Neutrophil (primary cell): ENCODE results near the gene TMX1.
A peak's percentile ranks its signal among the peaks of the same experiment; 100 is the strongest.

Source experiments
- H3K27ac ChIP-seq: fragments of 200-600 bp; sonication (generic); 2 replicates; pipeline ENCODE4 v1.5.1; 2016; ENCODE audit warnings: mild to moderate bottlenecking, moderate library complexity
- H3K27me3 ChIP-seq: fragments of 200-600 bp; sonication (generic); 2 replicates; pipeline ENCODE4 v1.6.0; 2016; ENCODE audit warnings: mild to moderate bottlenecking
- H3K36me3 ChIP-seq: fragments of 200-600 bp; sonication (generic); 2 replicates; pipeline ENCODE4 v1.5.1; 2017
- H3K4me1 ChIP-seq, 2 experiments: fragments of 200-600 bp in 1 of 2; sonication (generic) in 1 of 2; 1 replicate in 1 of 2; 2 replicates in 1 of 2; pipeline versions ENCODE4 v1.5.1 to v1.6.1; 2013 to 2016; ENCODE audit warnings: low read depth in 1 of 2, low read length in 1 of 2, mild to moderate bottlenecking in 1 of 2, moderate library complexity in 1 of 2; ENCODE audit not compliant: control insufficient read depth in 1 of 2, insufficient read depth in 1 of 2
- H3K4me3 ChIP-seq, 2 experiments: fragments of 200-600 bp in 1 of 2; sonication (generic) in 1 of 2; 1 replicate in 1 of 2; 2 replicates in 1 of 2; pipeline ENCODE4 v1.5.1; 2013 to 2016; ENCODE audit warnings: low read depth in 1 of 2, low read length in 1 of 2, mild to moderate bottlenecking in 1 of 2, moderate library complexity in 1 of 2
- H3K9me3 ChIP-seq: fragments of 200-600 bp; sonication (generic); 2 replicates; pipeline ENCODE4 v1.5.1; 2016
- TF ChIP-seq, protein P1 (sequence below): fragments of 200-600 bp; sonication (generic); IDR thresholded peaks from 2 replicates; pipeline ENCODE4 v1.5.1; 2016; ENCODE audit warnings: antibody characterized with exemption

The TMX1 gene, protein sequence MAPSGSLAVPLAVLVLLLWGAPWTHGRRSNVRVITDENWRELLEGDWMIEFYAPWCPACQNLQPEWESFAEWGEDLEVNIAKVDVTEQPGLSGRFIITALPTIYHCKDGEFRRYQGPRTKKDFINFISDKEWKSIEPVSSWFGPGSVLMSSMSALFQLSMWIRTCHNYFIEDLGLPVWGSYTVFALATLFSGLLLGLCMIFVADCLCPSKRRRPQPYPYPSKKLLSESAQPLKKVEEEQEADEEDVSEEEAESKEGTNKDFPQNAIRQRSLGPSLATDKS

DNA sequence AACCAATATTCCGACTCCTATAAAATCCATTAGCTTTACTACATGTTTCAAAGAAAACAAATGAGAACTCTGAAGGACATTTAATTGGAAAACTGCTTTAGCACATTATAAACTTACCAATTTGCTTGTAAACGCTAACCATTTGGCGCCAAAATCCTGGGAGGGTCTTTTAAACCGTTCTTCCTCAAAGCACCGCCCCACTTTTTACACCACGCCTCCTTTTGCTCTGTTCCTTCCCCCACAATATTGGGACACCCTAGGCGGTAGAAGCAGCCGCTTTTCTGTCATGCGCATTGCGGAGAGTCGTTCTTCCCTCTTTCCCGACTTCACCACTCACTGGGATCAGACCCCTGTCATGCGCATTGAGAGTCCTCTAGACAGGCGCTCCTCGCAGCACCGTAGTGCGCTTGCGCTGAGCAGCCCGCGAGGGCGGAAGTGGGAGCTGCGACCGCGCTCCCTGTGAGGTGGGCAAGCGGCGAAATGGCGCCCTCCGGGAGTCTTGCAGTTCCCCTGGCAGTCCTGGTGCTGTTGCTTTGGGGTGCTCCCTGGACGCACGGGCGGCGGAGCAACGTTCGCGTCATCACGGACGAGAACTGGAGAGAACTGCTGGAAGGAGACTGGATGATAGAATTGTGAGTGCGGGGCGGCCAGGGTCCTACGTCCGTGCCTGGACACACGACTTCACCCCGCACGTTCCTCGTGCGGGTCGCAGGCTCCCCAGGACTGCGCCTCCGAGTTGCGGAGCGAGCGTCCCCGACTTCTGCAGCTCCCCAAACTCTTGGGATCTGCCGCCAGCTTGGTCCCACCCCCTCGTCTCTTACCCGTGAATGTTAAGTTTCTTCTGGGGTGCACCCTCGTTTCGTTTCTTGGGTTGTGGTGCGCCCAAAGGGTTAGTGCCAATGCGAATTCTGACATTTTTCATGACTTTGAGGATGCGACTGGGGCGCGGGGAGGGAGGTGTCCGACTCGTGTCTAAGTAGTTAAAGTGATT is at the start of gene TMX1:
Gene TMX1, plus strand, starts transcription at position 435 of the 991 bp plus-strand sequence. Its CDS starts 46 bp downstream, at position 481.
- Histone ChIP-seq H3K9me3 (no peaks in the 10 kb centered on the region), H3K27me3 (no peaks in the 10 kb centered on the region), H3K36me3 (peaks cover under 1% of the 10 kb centered on the region), H3K27ac (peak within 1 kb of the TSS; percentile 78), H3K4me1 (peaks cover 22 to 34% of the 10 kb centered on the region in 2 experiments), H3K4me3 (peak within 1 kb of the TSS; percentile 92 to 96)
- TF ChIP-seq, protein P1, sequence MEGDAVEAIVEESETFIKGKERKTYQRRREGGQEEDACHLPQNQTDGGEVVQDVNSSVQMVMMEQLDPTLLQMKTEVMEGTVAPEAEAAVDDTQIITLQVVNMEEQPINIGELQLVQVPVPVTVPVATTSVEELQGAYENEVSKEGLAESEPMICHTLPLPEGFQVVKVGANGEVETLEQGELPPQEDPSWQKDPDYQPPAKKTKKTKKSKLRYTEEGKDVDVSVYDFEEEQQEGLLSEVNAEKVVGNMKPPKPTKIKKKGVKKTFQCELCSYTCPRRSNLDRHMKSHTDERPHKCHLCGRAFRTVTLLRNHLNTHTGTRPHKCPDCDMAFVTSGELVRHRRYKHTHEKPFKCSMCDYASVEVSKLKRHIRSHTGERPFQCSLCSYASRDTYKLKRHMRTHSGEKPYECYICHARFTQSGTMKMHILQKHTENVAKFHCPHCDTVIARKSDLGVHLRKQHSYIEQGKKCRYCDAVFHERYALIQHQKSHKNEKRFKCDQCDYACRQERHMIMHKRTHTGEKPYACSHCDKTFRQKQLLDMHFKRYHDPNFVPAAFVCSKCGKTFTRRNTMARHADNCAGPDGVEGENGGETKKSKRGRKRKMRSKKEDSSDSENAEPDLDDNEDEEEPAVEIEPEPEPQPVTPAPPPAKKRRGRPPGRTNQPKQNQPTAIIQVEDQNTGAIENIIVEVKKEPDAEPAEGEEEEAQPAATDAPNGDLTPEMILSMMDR: no peak

DNA sequence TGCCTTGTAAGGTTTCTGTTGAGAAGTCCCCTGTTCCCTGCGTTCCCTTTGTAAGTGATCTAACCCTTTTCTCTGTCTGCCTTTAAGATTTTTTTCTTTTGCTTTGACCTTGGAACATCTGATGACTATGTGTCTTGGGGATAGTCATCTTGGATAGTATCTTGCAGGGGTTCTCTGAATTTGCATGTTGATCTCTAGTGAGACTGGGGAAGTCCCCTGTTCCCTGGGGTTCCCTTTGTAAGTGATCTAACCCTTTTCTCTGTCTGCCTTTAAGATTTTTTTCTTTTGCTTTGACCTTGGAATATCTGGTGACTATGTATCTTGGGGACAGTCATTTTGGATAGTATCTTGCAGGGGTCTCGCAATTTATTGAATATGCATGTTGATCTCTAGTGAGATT is 38.2 kb upstream of the TMX1 start:
- TF ChIP-seq, protein P1: no peak
- Histone ChIP-seq H3K36me3 (no peaks in the 10 kb centered on the region), H3K27me3 (peaks cover 11% of the 10 kb centered on the region), H3K27ac (no peak overlapping the region), H3K4me3 (no peak overlapping the region), H3K4me1 (peaks cover 9 to 10% of the 10 kb centered on the region in 2 experiments), H3K9me3 (no peaks in the 10 kb centered on the region)

DNA sequence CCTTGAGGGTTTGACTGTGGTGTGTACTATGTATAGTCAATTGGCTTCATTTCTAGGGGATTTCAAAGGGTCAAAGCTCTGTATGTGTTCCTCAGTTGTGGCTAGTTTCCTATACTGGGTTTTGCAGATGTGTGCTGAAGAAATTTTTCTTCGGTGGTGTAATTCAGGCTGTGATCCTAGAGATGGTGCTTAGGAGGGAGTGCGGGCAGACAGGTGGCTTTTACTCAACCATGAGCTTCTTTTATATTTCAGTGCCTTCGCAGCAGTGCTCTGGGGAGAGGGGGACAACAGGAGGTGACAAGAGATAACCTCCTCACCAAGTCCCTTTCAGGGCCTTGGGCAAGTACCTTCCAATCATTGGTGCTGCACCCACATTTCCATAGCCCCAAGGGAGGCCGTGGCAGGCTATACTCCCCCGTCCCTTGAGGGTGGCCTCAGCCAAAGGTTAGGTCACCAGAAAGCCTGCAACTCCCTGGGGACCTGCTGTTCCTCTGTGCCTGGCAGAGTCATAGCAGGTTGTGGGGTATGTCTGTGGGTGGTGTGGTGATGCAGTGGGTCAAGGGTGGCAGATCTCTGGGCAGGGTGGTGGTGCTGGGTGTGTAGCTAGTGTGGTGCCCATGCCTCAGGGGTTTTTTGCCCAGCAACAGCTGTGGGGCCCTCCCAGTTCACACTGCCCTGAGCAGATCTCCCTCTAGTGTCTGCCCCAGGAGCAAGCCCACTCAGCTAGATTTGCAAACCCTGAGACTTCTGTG is 37.0 kb upstream of the TMX1 start:
- H3K27me3 ChIP-seq: peaks cover 11% of the 10 kb centered on the region
- H3K9me3 ChIP-seq: no peaks in the 10 kb centered on the region
- no peaks in the 10 kb centered on the region for H3K36me3 ChIP-seq
- H3K4me3 ChIP-seq: no peak overlapping the region
- peaks cover 9 to 10% of the 10 kb centered on the region in 2 experiments for H3K4me1 ChIP-seq
- TF ChIP-seq, protein P1: no peak
- H3K27ac ChIP-seq: no peak overlapping the region

DNA sequence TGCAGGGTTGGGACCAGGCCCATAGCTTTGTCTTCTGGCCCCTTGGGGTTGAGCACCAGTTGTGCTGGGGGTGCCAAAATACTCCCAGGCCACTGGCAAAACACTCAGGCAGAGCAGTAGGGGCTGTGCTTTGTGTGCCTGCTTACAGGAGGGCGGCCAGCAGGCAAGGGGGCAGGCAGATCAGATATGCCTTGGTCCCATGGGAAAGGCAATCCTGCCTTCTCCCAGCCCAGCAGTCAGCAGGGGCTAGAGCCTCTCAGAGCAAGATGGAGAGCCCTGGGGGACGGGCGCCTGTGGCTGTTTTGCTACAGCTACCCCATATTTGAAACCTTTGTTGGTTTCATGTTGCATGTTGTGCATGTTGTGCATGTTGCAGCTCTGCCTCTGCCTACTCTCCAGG is 36.2 kb upstream of the TMX1 start:
- TF ChIP-seq, protein P1: no peak
- Histone ChIP-seq H3K27me3 (peaks cover 5% of the 10 kb centered on the region), H3K4me1 (peaks cover 9 to 10% of the 10 kb centered on the region in 2 experiments), H3K4me3 (no peak overlapping the region), H3K9me3 (no peaks in the 10 kb centered on the region), H3K27ac (no peak overlapping the region), H3K36me3 (no peaks in the 10 kb centered on the region)

DNA sequence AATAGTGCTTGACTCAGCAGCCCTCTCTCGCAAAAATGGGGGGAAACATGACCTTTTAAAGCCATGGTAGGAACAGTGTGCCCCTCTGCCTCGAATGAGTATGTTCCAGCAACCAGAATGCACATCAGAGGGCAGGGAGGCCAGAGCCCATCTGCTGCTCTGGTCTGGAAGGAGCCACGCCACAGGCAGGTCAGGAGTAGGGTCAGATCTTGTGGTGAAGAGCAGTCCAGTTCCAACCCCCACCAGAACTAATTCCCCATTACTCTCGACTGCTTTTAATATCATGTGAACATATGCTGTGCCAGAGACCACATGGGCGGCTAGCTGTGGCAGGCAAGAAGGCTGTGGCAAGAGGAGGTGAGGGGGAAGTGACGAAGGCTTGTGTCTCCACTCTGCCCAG is 34.6 kb upstream of the TMX1 start:
- TF ChIP-seq, protein P1: no peak
- H3K27ac ChIP-seq: no peak overlapping the region
- no peaks in the 10 kb centered on the region for H3K9me3 ChIP-seq
- no peak overlapping the region for H3K4me3 ChIP-seq
- no peaks in the 10 kb centered on the region for H3K36me3 ChIP-seq
- H3K27me3 ChIP-seq: no peaks in the 10 kb centered on the region
- peaks cover 9 to 10% of the 10 kb centered on the region in 2 experiments for H3K4me1 ChIP-seq
